ENCODE measurements around the gene EFTUD2. TPM values are rescaled to one million over a fixed set of nuclear protein-coding genes. Genes with fewer than 3 reads are reported as not detected.
"Not testable (repeated sequence)": the region's sequence is repeated elsewhere in the genome, so short reads cannot be mapped to it uniquely, and the experiment has no call there.

EFTUD2 gene
- total RNA-seq, 2 donors from 2014 or later: 109 to 133 TPM

DNA sequence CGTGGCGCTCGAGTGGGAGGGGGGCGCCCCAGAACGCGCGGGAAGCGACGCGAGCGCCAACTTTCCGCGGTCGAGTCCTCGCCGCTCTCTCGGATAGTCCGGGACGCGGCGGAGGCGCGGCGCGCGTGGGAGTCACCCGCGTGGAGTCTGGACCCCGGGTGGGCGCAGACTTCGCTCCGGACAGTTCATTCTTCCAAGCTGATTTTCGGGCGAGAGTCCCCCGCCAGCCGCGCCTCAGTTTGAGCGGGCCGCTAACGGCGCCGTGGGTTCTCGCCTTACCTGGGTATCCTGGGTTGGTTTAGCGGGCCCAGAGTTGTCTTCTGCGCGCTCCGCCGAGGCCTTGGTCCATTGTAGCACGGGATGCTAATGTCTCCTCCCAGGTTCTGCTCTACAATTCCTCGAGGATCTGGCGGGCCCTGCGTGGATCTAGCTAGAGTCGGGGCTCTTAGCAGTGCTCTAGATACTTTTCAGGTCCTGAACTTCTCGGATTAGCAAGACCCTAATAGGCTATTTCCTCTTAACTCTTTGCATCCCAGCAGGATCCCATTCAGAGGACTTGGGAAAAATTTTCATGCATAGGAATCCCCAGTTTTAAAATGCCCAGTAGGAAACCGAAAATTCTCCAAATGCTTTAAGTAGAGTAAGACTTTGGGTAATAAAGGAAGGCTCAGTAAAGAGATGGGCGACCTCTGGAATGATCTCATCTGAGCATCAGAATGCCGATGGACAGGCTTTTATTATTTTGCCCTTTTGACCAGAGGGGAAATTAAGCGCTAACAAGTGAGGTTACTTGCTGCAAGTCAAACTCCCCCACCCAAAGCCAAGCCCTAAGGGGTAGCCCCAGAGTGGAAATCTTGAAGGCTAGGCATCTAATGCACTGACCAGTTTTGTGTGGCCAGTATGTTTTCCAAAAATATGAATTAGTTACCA, 68.6 kb downstream of the EFTUD2 start:
- peak overlapping the region; percentile 80 for H3K4me3 Mint-ChIP-seq
- H3K36me3 Mint-ChIP-seq (ENCODE audit: low read depth): peaks cover 7% of the 10 kb centered on the region
- peak; percentile 37 for ATAC-seq
- H3K27ac Mint-ChIP-seq: no peak overlapping the region
- no peaks in the 10 kb centered on the region for H3K9me3 ChIP-seq (ENCODE audit: control insufficient read depth, low read length, poor library complexity, severe bottlenecking)
- peaks cover 66% of the 10 kb centered on the region for H3K27me3 Mint-ChIP-seq
- H3K4me1 Mint-ChIP-seq: peaks cover 7% of the 10 kb centered on the region
- peak in 1 of 3 donors; percentile 6 for DNase-seq

DNA sequence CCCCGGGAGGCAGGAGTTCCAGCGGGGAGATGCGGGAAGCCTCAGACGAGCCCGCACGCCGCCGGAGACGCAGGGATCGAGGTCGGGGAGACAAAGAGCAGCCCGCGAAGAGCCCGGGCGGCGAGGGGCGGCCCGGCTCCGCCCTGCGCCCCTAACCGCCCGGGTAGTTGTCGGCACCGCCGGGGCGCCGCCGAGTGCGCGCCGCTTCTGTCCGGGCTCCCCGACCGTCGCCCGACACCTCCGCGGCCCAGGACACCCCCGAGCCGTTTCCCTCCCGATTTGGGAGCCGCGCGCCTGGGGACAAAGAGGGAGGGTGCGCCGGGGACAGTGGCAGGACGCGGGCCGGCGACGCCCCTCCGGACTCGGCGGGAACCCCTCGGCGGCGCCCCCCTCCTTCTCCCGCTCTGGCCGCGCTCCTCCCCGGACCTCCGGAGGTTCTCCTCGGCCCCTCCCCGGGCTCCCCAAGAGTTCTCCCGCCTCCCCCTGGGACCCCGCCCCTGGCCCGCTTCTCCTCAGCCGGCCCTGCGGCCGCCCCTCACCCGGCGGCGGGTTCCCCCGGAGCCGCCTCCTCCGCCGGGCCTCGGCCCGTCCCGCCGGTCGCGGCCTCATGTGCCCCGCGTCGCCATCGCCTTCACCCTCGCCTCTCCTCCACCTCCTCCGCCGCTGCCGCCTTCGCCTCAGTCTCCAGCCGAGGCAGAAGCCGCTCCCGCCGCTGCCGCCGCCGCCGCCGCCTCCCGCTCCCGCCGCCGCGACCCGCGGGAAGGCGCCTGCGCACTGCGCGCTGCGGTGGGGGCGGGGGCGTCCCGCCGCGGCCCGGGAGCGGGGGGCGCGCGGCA, 69.5 kb downstream of the EFTUD2 start, which contains the start of gene GJC1:
TSS of gene GJC1 (minus strand) at position 765 of the 836 bp plus-strand sequence. CDS start 24,470 bp downstream, outside the sequence.
- Mint-ChIP-seq H3K4me3 (peak within 1 kb of the TSS; percentile 94), H3K36me3 (ENCODE audit: low read depth) (peaks cover 7% of the 10 kb centered on the region), H3K4me1 (peaks cover 7% of the 10 kb centered on the region), H3K27ac (no peak within 1 kb of the TSS), H3K27me3 (peaks cover 60% of the 10 kb centered on the region)
- DNase-seq (peak in 2 of 3 donors; percentile 14 to 15), ATAC-seq (peak; percentile 59)
- no peaks in the 10 kb centered on the region for H3K9me3 ChIP-seq (ENCODE audit: control insufficient read depth, low read length, poor library complexity, severe bottlenecking)

DNA sequence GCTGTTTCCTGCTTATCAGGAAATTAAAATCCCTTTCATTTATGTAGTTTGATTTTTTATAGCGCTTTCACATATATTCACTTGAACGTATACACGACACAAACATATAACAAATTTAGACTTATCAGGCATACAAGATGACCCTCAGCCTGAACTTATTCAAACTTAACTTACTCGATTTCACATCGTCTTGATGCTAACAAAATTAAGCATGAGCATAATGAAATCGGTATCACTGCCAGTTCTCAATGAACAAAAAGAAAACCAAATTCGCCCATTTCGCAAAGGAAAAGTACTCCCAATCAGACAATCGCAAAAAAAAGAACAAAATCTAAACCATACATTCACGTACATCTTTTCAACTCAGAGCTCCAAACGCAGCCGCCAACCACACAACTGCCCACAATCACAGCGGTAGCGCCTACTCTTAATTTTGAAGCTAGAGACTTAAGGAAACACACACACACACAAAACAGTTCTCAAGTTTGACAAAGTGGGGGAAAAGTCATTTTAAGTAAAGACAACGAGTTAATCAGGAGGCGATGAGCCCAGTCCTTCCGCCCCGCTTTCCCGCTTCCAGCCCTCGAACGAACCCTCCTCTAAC, 70.2 kb downstream of the EFTUD2 start:
- H3K27ac Mint-ChIP-seq: no peak overlapping the region
- H3K9me3 ChIP-seq (ENCODE audit: control insufficient read depth, low read length, poor library complexity, severe bottlenecking): no peaks in the 10 kb centered on the region
- H3K36me3 Mint-ChIP-seq (ENCODE audit: low read depth): peaks cover 7% of the 10 kb centered on the region
- H3K4me1 Mint-ChIP-seq: peaks cover 7% of the 10 kb centered on the region
- peak; percentile 35 for ATAC-seq
- DNase-seq: no peak
- peaks cover 56% of the 10 kb centered on the region for H3K27me3 Mint-ChIP-seq
- H3K4me3 Mint-ChIP-seq: peak overlapping the region; percentile 94

DNA sequence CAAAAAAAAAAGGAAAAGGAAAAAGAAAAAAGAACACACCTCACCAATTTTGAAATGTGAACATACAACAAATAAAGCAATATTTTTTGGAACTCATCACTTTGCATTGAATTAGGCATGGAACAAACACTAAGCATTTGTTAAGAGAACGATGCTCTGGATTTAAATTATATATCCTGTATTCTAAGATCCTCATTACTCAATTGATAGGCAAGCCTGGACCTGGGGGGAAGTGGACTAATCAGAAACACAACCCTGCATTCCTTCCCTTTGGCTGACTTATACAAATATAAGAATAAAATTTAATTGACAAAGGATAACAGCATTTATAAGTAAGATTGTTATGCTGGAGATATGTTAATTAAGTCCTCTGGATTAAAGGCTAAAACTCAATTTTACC, 71.4 kb downstream of the EFTUD2 start:
- H3K27me3 Mint-ChIP-seq: peaks cover 50% of the 10 kb centered on the region
- ATAC-seq: no peak
- no peak overlapping the region for H3K4me3 Mint-ChIP-seq
- peaks cover 7% of the 10 kb centered on the region for H3K4me1 Mint-ChIP-seq
- no peak for DNase-seq
- H3K27ac Mint-ChIP-seq: no peak overlapping the region
- peaks cover 7% of the 10 kb centered on the region for H3K36me3 Mint-ChIP-seq (ENCODE audit: low read depth)
- H3K9me3 ChIP-seq (ENCODE audit: control insufficient read depth, low read length, poor library complexity, severe bottlenecking): no peaks in the 10 kb centered on the region

DNA sequence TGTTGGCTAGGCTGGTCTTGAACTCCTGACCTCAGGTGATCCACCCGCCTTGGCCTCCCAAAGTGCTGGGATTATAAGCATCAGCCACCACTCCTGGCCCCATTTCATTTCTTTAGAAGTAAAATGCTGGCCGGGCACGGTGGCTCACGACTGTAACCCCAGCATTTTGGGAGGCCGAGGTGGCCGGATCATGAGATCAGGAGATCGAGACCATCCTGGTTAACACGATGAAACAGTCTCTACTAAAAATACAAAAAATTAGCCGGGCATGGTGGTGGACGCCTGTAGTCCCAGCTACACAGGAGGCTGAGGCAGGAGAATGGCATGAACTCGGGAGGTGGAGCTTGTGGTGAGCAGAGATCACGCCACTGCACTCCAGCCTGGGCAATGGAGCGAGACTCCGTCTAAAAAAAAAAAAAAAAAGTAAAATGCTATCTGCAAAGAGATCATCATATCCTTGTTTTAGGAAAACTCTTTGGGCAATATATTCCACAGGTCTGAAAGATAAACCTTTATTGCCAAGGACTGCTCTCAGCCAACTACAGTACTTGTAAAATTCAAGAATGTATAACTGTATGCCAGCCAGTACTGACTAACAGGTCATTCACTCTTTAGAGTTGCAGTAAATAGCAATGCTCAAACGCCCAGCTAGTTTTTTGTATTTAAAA, 73.0 kb downstream of the EFTUD2 start:
- Mint-ChIP-seq H3K4me3 (no peak overlapping the region), H3K36me3 (ENCODE audit: low read depth) (peaks cover 7% of the 10 kb centered on the region), H3K27me3 (peaks cover 38% of the 10 kb centered on the region), H3K4me1 (peaks cover 7% of the 10 kb centered on the region), H3K27ac (no peak overlapping the region)
- H3K9me3 ChIP-seq (ENCODE audit: control insufficient read depth, low read length, poor library complexity, severe bottlenecking): no peaks in the 10 kb centered on the region
- ATAC-seq: no peak
- no peak for DNase-seq

DNA sequence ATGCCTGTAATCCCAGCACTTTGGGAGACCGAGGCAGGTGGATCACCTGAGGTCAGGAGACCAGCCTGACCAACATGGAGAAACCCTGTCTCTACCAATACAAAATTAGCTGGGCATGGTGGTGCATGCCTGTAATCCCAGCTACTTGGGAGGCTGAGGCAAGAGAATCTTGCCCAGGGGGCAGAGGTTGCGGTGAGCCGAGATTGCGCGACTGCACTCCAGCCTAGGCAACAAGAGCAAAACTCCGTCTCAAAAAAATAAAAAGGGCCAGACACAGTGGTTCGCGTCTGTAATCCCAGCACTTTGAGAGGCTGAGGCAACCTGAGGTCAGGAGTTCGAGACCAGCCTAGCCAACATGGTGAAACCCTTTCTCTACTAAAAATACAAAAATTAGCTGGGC, 74.0 kb downstream of the EFTUD2 start:
- not testable (repeated sequence) for H3K9me3 ChIP-seq (ENCODE audit: control insufficient read depth, low read length, poor library complexity, severe bottlenecking); H3K4me3 Mint-ChIP-seq; H3K4me1 Mint-ChIP-seq; DNase-seq; H3K27ac Mint-ChIP-seq; ATAC-seq; H3K36me3 Mint-ChIP-seq (ENCODE audit: low read depth)
- H3K27me3 Mint-ChIP-seq: peaks cover 37% of the 10 kb centered on the region

DNA sequence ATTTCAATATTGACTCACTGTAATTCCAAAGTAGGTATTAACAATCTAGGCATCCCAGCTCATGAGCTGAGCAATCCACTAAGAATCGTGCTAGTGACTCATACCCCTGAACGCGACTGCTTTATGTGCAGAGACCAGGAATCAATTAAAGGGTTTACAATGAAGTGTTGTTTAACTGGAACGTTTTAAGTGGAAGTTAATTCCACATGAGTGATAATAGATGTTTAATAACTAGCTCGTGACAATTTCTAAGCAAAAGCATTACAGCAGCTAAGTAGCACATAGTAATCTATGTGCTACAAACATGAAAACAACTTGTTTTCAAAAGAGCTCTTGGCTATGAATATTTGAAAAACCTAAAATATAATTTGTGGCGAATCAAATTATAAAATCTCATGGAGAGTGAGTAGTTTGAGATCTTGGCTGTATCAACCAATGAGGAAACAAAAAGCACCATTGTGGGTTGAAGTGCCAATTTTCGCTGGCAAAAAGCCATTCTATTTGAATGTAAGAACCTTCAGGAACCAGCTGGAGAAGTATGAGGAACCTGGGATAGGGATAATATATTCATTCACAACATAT, 78.5 kb downstream of the EFTUD2 start:
- Mint-ChIP-seq H3K27me3 (peaks cover 17% of the 10 kb centered on the region), H3K27ac (no peak overlapping the region), H3K36me3 (ENCODE audit: low read depth) (no peaks in the 10 kb centered on the region), H3K4me1 (no peaks in the 10 kb centered on the region), H3K4me3 (no peak overlapping the region)
- no peak for ATAC-seq
- DNase-seq: no peak
- H3K9me3 ChIP-seq (ENCODE audit: control insufficient read depth, low read length, poor library complexity, severe bottlenecking): no peaks in the 10 kb centered on the region

DNA sequence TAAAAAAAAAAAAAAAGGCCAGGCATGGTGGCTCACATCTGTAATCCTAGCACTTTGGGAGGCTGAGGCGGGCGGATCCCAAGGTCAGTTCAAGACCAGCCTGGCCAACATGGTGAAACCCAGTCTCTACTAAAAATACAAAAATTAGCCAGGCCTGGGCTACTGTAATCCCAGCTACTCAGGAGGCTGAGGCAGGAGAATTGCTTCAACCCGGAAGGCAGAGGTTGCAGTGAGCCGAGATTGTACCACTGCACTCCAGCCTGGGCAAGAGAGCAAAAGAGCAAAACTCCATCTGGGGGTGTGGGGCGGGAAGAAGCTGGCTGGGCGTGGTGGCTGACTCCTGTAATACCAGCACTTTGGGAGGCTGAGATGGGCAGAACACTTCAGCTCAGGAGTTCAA, 80.7 kb downstream of the EFTUD2 start:
- not testable (repeated sequence) for ATAC-seq; DNase-seq; H3K27ac Mint-ChIP-seq; H3K36me3 Mint-ChIP-seq (ENCODE audit: low read depth); H3K4me3 Mint-ChIP-seq; H3K9me3 ChIP-seq (ENCODE audit: control insufficient read depth, low read length, poor library complexity, severe bottlenecking); H3K4me1 Mint-ChIP-seq
- H3K27me3 Mint-ChIP-seq: peaks cover 24% of the 10 kb centered on the region

DNA sequence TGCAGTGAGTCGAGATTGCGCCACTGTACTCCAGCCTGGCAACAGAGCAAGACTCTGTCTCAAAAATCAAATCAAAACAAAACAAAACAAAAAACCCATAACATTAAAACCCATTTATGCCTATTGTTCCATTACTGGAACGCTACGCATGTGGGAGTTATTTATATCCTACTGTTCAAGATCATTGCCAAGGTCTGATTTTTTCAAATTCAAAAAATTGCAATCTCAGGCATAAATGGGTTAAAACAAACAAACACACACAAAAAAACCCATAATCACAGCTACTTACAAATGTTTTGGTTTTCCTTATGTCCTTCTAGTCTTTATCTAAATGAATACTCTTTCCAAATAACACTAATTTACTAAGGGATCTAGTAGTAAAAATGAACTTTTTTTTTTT, 87.0 kb downstream of the EFTUD2 start:
- Mint-ChIP-seq H3K36me3 (ENCODE audit: low read depth) (no peaks in the 10 kb centered on the region), H3K4me1 (no peaks in the 10 kb centered on the region), H3K27me3 (peaks cover 45% of the 10 kb centered on the region), H3K27ac (no peak overlapping the region), H3K4me3 (no peak overlapping the region)
- ATAC-seq (no peak), DNase-seq (no peak)
- no peaks in the 10 kb centered on the region for H3K9me3 ChIP-seq (ENCODE audit: control insufficient read depth, low read length, poor library complexity, severe bottlenecking)

DNA sequence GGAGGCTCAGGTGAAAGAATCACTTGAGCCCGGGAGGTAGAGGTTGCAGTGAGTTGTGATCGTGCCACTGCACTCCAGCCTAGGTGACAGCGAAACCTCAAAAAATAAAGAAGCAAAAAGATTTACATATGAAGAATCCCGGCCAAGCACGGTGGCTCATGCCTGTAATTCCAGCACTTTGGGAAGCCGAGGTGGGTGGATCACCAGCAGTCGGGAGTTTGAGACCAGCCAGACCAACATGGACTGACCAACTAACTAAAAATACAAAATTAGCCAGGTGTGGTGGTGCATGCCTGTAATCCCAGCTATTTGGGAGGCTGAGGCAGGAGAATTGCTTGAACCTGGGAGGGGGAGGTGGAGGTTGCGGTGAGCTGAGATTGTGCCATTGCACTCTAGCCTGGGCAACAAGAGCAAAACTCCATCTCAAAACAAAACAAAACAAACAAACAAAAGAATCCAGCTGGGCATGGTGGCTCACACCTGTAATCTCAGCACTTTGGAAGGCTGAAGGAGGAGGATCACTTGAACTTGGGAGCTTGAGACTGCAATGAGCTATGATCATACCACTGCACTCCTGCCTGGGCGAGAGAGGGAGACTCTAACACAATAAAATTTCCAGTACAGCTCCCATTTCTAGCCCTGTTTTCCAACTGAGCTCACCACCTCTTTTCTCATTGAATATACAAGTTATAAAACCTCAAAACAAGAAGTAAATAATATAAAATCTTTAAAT, 90.4 kb downstream of the EFTUD2 start:
- H3K27me3 Mint-ChIP-seq: peaks cover 62% of the 10 kb centered on the region
- not testable (repeated sequence) for H3K4me3 Mint-ChIP-seq; ATAC-seq; DNase-seq; H3K9me3 ChIP-seq (ENCODE audit: control insufficient read depth, low read length, poor library complexity, severe bottlenecking); H3K36me3 Mint-ChIP-seq (ENCODE audit: low read depth); H3K4me1 Mint-ChIP-seq; H3K27ac Mint-ChIP-seq

DNA sequence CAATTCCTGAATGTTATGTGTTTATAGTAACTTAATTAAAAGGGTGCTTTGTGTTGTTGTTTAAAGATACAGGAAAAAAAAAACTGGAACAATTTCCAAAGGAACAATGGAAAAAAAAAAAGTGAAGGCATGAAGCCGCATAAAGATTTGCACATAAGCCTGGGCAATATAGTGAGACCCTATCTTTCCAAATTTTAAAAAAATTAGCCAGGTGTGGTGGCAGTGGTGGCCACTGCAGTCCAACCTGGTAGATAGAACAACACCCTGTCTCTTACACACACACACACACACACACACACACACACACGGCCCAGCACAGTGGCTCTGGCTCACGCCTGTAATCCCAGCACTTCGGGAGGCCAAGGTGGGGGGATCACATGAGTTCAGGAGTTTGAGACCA, 91.1 kb downstream of the EFTUD2 start:
- Mint-ChIP-seq H3K27me3 (peaks cover 56% of the 10 kb centered on the region), H3K36me3 (ENCODE audit: low read depth) (no peaks in the 10 kb centered on the region), H3K4me1 (no peaks in the 10 kb centered on the region), H3K4me3 (no peak overlapping the region), H3K27ac (no peak overlapping the region)
- ATAC-seq (no peak), DNase-seq (no peak)
- no peaks in the 10 kb centered on the region for H3K9me3 ChIP-seq (ENCODE audit: control insufficient read depth, low read length, poor library complexity, severe bottlenecking)

DNA sequence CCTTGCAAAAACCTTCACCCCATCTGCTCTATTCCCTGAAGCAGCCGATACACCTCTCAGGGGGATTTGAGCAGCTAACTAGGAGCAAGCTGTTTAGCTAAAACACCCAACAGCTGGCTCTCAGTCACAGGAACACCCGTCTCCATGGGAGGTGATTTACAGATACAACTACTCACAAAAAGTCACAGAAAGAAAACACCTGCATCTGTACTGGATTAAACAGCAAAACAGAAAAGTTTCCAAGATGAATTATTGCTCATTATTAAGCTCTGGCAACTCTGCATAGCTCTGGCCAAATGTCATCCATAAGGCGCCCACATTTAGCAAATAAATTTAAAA, 91.5 kb downstream of the EFTUD2 start:
- DNase-seq (no peak), ATAC-seq (no peak)
- no peaks in the 10 kb centered on the region for H3K36me3 Mint-ChIP-seq (ENCODE audit: low read depth)
- H3K4me3 Mint-ChIP-seq: no peak overlapping the region
- H3K4me1 Mint-ChIP-seq: no peaks in the 10 kb centered on the region
- peaks cover 53% of the 10 kb centered on the region for H3K27me3 Mint-ChIP-seq
- no peak overlapping the region for H3K27ac Mint-ChIP-seq
- no peaks in the 10 kb centered on the region for H3K9me3 ChIP-seq (ENCODE audit: control insufficient read depth, low read length, poor library complexity, severe bottlenecking)

All from T-helper 17 cell (primary cell).